MCF 10A (cell line): ENCODE data around the gene DYSF. TPM values are rescaled to one million over a fixed set of nuclear protein-coding genes. Genes with fewer than 3 reads are reported as not detected.

Source experiments
- BruUV-seq: library from RNA; stranded (reverse); fragments of 400-500 nt; replicated peaks from 2 replicates; lab custom pipeline; 2021; lab: Mats Ljungman, UMichigan
- CTCF ChIA-PET: fragments of 300-600 bp; sonication (Branson Sonifier 250); formaldehyde crosslinking; extraction: SDS; loops from one replicate; lab custom pipeline; 2021; ENCODE audit warnings: antibody characterized with exemption, inconsistent platforms; lab: Yijun Ruan, JAX
- POLR2A ChIA-PET: fragments of 300-600, 350-650 bp; sonication (Branson Sonifier 250); formaldehyde crosslinking; extraction: SDS; loops from one replicate; lab custom pipeline; 2020; ENCODE audit warnings: antibody characterized with exemption, inconsistent platforms; lab: Yijun Ruan, JAX
- DNase-seq: peaks from one replicate; pipeline ENCODE4 v3.0.0-alpha.2; 2018; ENCODE audit not compliant: unreplicated experiment
- H3K27ac Mint-ChIP-seq: one replicate; pipeline ENCODE4 v1.8.0; 2022; ENCODE audit warnings: mild to moderate bottlenecking, low read depth, mixed read lengths; ENCODE audit not compliant: unreplicated experiment
- H3K27me3 Mint-ChIP-seq: one replicate; pipeline ENCODE4 v1.8.0; 2022; ENCODE audit warnings: mixed read lengths; ENCODE audit not compliant: insufficient read depth, unreplicated experiment
- H3K36me3 Mint-ChIP-seq: one replicate; pipeline ENCODE4 v1.8.0; 2022; ENCODE audit warnings: mild to moderate bottlenecking, moderate library complexity, mixed read lengths; ENCODE audit not compliant: insufficient read depth, unreplicated experiment
- H3K4me1 Mint-ChIP-seq: one replicate; pipeline ENCODE4 v1.8.0; 2022; ENCODE audit warnings: mixed read lengths; ENCODE audit not compliant: insufficient read depth, unreplicated experiment
- H3K4me3 Mint-ChIP-seq: one replicate; pipeline ENCODE4 v1.8.0; 2022; ENCODE audit warnings: mild to moderate bottlenecking, moderate library complexity, mixed read lengths; ENCODE audit not compliant: unreplicated experiment
- H3K9me3 Mint-ChIP-seq: one replicate; pipeline ENCODE4 v1.8.0; 2022; ENCODE audit warnings: mixed read lengths; ENCODE audit not compliant: unreplicated experiment
- intact Hi-C: fragments of 100-400 bp; cut with micrococcal nuclease; formaldehyde crosslinking; loops from 2 replicates; pipeline ENCODE4 v1.14.1; 2022
- total RNA-seq: library from RNA; stranded (reverse); gene quantifications from 2 replicates; pipeline ENCODE4 v1.2.3, GENCODE V29; 2022
- TF ChIP-seq, protein P1 (sequence below): fragments of 200-600 bp; IDR thresholded peaks from one replicate; pipeline ENCODE4 v1.8.0; 2022; ENCODE audit warnings: antibody characterized with exemption, mild to moderate bottlenecking; ENCODE audit not compliant: unreplicated experiment

The DYSF gene
- total RNA-seq, 1 experiment from 2014 or later: 2.0 TPM

DNA sequence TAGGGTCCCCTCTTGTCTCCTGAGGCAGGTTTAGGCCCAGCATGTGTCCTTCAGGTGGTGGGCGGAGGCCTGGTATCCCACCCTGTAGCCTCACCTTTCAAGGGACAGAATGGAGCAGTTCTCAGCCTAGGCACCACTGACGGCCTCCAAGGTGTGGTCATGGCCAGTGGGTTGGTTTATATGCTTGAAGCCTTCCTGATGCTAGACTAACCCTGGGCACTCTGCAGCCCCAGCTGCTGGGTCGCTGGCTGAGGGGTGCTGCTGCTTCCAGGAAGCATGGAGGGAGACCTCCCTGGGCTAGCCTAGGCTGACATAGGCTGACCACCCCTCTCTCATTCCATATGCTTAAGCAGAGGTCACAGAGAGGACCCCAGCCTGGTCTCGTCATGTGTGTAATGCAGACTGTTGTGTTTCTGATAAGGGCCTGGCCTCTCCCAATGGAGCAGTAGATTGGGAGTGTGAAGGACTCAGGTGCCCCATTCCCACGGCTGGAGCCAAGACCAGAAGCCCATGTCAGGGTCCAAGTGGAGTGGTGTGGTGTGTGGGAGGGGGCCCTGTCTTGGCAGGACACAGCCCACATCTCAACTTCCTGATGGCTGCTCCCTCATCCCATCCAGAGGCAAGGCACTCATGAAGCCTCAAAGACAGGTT lies 206.6 kb downstream of the DYSF start:
- no peak for DNase-seq
- CTCF ChIA-PET: no interaction called here
- H3K27ac Mint-ChIP-seq: no peak overlapping the region
- H3K4me3 Mint-ChIP-seq: no peak overlapping the region
- no TSS peak for BruUV-seq
- TF ChIP-seq, protein P1, sequence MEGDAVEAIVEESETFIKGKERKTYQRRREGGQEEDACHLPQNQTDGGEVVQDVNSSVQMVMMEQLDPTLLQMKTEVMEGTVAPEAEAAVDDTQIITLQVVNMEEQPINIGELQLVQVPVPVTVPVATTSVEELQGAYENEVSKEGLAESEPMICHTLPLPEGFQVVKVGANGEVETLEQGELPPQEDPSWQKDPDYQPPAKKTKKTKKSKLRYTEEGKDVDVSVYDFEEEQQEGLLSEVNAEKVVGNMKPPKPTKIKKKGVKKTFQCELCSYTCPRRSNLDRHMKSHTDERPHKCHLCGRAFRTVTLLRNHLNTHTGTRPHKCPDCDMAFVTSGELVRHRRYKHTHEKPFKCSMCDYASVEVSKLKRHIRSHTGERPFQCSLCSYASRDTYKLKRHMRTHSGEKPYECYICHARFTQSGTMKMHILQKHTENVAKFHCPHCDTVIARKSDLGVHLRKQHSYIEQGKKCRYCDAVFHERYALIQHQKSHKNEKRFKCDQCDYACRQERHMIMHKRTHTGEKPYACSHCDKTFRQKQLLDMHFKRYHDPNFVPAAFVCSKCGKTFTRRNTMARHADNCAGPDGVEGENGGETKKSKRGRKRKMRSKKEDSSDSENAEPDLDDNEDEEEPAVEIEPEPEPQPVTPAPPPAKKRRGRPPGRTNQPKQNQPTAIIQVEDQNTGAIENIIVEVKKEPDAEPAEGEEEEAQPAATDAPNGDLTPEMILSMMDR: no peak
- no peaks in the 10 kb centered on the region for H3K36me3 Mint-ChIP-seq
- H3K9me3 Mint-ChIP-seq: peaks cover 21% of the 10 kb centered on the region
- intact Hi-C loops: no loop called here
- no peaks in the 10 kb centered on the region for H3K4me1 Mint-ChIP-seq
- POLR2A ChIA-PET: no interaction called here
- peaks cover 11% of the 10 kb centered on the region for H3K27me3 Mint-ChIP-seq

DNA sequence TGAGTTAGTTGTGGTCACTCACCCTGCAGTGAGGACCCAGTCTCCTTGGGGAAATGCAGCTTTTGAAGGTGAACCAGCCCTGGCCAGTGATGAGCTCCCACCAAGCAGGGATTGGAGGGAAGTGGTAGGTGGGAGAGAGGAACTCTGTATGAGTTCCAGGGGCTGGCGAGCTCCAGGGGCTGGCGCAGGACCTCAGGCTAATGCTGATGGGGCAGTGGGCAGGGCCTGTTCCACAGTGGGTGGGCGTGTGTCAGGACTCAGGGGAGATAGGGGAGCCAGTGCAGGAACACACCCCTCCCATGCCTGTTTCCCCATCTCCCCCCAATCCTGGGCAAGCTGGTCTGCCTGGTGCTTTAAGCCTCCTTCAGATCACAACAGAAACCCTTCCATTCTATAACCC lies 208.4 kb downstream of the DYSF start:
- Mint-ChIP-seq H3K4me1 (no peaks in the 10 kb centered on the region), H3K27ac (no peak overlapping the region), H3K36me3 (no peaks in the 10 kb centered on the region), H3K9me3 (peaks cover 9% of the 10 kb centered on the region), H3K27me3 (no peaks in the 10 kb centered on the region), H3K4me3 (no peak overlapping the region)
- TF ChIP-seq, protein P1: no peak
- CTCF ChIA-PET: interaction anchor here (0.6 kb wide), 1 partner anchor 46 kb away, joined by 3 read pairs; no protein-coding TSS in a partner anchor
- POLR2A ChIA-PET: no interaction called here
- DNase-seq: no peak
- intact Hi-C loops: no loop called here
- no TSS peak for BruUV-seq

DNA sequence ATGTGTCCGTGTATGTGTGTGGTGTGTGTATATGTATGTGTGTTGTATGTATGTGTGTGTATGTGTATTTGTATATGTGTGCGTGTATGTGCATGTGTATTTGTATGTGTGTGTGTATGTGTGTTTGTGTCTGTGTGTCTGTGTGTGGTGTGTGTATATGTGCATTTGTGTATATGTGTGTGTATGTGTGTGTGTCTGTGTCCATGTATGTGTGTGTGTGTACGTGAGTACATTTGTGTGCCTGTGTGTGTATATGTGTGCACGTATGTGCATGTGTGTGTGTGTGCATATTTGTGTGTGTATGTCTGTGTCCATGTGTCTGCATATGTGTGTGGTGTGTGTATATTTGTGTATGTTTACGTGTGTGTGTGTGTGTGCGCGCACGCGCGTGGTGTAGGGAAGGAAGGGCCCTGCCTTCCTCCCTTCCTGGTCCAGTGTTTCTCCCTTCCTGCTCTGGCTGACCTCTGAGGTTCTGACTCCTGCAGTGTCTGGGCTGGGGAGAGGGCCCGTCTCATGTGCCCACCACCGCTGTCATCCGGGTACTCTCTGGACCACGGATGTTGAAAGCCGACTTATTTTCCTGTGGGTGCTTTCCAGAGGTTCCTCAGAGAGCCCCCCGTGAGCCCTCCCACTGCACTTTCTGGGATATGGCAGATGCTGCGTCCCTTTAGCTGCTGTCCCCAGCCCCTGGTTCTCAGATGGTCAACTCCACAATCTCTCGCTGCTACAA lies 209.5 kb downstream of the DYSF start:
- Mint-ChIP-seq H3K4me3 (no peak overlapping the region), H3K4me1 (no peaks in the 10 kb centered on the region), H3K36me3 (no peaks in the 10 kb centered on the region), H3K27ac (no peak overlapping the region), H3K27me3 (no peaks in the 10 kb centered on the region), H3K9me3 (peaks cover 9% of the 10 kb centered on the region)
- intact Hi-C loops: no loop called here
- no TSS peak for BruUV-seq
- CTCF ChIA-PET: no interaction called here
- POLR2A ChIA-PET: no interaction called here
- TF ChIP-seq, protein P1: no peak
- no peak for DNase-seq

DNA sequence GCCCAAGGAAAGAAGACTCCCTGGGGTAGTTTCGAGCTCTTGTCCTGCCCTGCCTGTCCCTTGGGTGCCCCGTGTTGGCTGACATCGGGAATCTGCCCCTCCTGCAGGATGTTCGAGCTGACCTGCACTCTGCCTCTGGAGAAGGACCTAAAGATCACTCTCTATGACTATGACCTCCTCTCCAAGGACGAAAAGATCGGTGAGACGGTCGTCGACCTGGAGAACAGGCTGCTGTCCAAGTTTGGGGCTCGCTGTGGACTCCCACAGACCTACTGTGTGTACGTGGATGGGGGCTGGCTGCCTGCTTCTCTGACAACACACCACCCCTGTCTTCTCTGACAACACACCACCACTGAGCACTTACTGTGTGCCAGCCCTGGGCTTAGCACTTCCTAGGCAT lies 210.8 kb downstream of the DYSF start:
- DNase-seq: no peak
- POLR2A ChIA-PET: no interaction called here
- Mint-ChIP-seq H3K9me3 (peaks cover 5% of the 10 kb centered on the region), H3K36me3 (no peaks in the 10 kb centered on the region), H3K4me3 (no peak overlapping the region), H3K4me1 (no peaks in the 10 kb centered on the region), H3K27ac (no peak overlapping the region), H3K27me3 (no peaks in the 10 kb centered on the region)
- no TSS peak for BruUV-seq
- intact Hi-C loops: no loop called here
- CTCF ChIA-PET: no interaction called here
- TF ChIP-seq, protein P1: no peak
